Activated CD4-positive, alpha-beta T cell treated with anti-CD3 and anti-CD28 coated beads, Interleukin-2, Interleukin-6, amounts not matched to agents 100 ng/mL and 50 ng/mL, durations not matched to agents 16 hours and 8 hours (primary cell): ENCODE measurements around the gene RPGRIP1.
"Not testable (repeated sequence)": the region's sequence is repeated elsewhere in the genome, so short reads cannot be mapped to it uniquely, and the experiment has no call there.

Source experiments
- DNase-seq: peaks from one replicate; pipeline ENCODE4 v3.0.0-alpha.2; 2020

The RPGRIP1 gene

DNA sequence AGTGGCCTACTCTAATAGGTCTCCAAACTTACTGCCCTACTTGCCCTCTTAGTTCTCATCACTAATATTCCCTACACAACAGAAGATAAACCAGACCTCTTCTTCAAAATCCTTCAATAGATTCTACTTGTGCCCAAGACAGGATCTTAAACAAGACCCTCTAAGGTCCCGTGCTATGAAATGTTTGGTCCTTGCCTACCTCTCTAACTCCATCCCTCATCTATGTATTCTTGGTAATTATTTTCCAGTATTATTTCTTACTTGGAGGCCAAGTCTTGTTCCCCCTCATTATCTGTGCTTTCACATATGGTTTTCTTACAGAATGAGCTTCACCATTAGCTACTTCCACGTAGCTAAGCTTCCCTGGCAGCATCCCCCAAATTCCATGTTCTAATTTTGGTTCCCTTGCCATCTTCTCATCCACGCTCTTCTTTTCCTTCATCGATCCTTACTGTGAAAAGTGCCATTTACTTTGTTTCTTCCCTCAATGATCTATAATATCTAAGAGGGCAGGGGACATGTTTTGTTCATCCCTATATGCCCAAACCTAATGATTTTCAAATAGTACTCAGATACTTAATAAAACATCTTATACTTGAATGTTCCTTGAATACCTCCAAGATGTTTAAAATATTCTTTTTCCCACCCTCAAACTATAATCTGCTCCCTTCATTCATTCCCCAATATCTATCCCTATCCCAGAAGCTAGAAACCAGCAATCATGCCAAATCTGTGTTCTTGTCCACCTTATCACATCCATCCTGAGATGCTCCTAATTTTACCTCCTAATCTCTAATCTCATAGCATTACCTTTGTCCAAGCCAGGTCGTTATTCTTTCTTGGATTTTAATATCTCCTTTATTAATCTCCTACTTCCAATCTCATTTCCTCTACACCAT lies 20.7 kb upstream of the RPGRIP1 start:
- DNase-seq: no peak

DNA sequence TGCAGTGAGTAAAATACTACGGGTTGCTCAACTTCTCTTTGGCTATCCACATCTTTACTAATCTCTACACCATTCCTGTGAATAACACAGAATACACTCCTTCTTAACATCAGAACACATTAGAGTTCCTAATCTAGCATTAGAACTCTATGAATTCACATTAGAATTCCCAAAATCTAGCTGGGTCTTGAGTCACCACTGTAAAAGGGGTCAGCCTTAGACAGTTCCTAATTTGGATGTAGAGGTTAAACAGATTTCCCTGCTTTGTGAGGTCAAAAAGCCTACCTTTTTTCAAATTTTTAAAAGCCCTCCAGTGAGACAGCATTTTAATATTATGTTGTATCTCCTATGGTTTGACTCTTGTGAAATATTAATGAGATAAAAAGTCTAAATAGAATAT lies 18.1 kb upstream of the RPGRIP1 start:
- no peak for DNase-seq

DNA sequence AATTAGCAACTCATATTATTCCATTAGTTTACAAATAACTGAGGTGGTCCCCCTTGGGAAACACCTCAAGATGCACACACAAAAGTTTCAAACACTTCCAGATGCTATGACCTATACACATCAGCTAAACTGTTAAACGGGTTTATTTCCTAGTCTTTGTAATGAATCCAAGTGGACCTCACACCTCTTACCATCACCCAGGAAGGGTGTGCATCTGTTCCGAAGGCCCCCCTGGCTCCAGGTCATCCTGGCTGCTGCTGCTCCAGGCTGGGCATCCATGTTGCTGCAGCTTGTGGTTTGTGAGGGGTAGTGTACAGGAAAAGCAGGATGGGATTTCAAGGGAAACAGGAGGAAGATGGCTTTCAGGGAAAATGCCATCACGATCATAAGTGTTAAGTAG lies 17.5 kb upstream of the RPGRIP1 start:
- DNase-seq: no peak

DNA sequence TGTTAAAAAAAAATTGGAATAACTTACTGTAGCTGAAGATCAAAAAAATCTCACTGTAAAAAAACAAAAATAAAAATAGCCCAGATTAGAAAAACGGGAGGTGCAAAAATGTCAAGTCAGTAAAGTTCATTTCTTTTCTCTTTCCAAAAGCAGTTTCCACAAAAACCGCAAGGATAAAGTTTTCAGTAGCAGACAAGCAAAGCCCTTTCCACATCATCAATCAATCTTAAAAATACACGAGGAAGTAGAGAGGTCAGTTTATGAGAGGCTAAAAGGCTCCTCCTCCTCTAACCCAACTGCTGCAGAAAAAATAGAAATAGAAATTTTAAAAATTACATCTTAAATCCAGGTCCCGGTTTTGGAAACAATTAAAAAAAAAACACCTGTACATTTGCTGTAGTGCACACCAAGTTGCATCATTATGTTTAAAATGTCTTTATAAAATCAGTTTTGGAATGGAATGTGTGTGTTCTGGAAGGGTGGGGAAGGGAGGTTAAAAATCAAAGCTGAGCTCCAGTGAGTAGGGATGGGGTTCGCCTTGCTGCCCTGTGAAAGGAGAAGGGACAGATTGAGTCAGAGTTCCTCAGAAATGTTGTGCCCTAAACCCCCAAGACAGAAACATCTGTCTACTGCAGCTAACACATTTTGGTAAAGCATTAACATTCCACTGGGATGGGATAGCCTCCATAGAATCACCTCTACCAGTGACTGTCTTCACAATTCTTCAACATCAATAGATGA lies 16.4 kb upstream of the RPGRIP1 start:
- DNase-seq: peak; percentile 44

DNA sequence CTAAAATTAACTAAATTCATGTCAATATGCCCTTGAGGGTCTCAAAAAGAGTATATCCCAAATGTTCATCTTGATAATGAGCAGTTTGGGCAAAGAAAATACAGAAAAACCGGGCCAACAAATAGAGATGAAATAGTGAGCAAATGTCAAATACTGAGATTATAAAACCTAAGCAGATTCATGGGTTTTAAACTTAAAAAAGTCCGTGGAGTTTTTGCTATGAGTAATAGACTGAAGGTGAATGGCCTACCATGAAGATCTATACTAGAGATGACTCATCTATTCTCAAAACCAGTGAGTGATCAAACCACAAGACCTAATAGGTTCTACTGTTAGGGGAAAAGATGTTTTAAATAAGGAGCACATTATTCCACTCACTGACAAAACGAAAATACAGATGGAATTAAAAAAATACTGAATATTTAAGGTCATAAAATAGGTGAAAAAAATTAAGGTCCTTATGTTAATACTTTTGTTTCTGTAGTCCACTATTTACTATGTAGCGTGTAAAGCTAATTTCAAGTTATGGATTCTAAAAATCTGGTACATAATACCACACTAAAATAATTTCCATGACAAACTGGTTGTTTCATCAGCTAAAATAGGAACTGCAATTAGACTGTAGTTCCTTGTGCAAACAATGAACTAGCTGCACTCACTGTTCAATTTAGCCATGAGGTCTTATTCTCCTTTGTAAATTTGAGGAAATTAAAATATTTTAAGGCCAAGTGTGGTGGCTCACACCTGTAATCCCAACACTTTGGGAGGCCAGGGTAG lies 15.7 kb upstream of the RPGRIP1 start:
- DNase-seq: peak; percentile 81

DNA sequence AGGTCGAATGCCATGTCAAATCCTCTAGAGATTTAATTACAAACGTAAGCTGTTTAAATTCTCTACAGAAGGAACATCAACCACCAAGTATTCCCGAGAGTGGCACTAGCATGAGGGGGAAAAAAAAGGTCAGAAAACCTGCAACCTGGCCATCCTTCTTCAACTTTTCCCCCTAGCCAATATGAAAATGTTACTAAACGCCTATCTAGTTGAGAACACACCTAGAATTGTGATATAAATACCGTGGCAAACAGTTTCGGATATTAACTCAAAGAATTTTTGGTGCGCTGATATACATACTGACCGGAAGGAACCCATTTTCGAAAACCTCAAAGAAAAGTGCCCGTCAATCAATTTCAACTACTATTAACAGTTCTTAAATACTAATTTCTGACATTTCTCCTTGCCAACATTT lies 12.4 kb upstream of the RPGRIP1 start:
- DNase-seq: no peak

DNA sequence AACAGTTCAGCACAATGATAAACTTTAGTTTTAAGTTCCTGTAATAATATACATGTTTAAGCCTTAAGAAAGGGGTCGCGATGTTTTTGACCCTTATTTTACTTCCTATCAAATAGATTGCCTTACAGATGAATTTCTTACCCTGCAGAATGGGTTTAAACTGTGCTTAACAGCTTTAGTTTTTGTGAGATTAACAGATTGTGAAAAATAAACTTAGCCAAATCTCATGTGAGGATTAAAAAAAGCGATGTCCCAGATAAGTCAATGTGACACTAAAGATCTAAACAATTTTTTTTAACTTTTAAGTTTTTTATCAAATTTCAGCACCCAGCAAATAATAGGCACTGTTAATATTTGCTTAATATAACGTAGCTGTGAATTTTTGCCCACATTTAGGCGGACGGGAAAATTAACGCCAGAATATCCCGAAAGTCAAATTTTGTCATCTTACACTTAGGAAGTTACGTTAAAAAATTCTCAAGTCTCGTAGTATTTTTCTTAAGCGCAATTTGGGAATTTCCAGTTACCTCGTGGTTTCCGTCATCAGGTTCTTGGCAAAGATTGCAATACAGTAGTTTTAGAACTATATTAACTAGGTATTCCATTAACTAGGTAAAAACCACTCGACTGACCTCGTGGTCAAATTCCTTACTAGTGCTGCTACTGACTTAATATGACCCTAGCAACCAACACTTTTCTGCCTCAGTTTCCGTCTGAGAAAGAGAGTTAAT lies 11.8 kb upstream of the RPGRIP1 start:
- DNase-seq: peak; percentile 25

- peak; percentile 66 for DNase-seq
Measured at GRCh38 chr14:21268617-21269251, 11.1 kb upstream of the RPGRIP1 start.

- DNase-seq: peak; percentile 100
Measured at GRCh38 chr14:21269252-21270046, 10.4 kb upstream of the RPGRIP1 start, which contains the start of gene HNRNPC. HNRNPC (minus strand) TSS chr14:21269442; CDS start chr14:21234193, 35,249 bp downstream.

- not testable (repeated sequence) for DNase-seq
Measured at GRCh38 chr14:21272661-21273060, 7.2 kb upstream of the RPGRIP1 start.

GRCh38 chr14:21275261-21275858 lies 4.5 kb upstream of the RPGRIP1 start:
- DNase-seq: no peak

GRCh38 chr14:21278632-21279031 lies 1.3 kb upstream of the RPGRIP1 start:
- no peak for DNase-seq

DNA sequence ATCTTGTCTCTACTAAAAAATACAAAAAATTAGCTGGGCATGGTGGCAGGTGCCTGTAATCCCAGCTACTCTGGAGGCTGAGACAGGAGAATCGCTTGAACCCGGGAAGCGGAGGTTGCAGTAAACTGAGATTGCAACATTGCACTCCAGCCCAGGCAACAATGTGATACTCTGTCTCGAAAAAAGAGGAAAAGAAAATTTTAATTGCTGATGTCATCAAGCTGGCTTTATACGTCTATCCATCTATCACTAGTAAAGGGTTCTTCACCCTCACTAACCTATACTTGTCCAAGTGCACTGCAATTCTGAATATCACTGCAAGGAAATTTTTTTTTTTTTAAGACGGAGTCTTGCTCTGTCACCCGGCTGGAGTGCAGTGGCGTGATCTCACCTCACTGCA lies 2.0 kb downstream of the RPGRIP1 start:
- not testable (repeated sequence) for DNase-seq

DNA sequence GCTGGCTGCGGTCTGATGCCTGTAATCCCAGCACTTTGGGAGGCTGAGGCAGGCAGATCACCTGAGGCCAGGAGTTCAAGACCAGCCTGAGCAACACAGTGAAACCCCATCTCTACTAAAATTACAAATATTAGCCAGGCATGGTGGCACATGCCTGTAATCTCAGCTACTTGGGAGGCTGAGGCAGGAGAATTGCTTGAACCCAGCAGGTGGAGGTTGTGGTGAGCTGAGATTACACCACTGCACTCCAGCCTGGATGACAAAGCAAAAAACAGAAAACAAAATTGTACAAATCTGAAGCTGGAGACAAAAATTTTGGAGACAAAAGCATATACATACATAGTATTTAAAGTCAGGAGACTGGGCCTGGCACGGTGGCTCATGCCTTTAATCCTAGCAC lies 6.6 kb downstream of the RPGRIP1 start:
- DNase-seq: not testable (repeated sequence)

- DNase-seq: no peak
Measured at GRCh38 chr14:21287168-21287567, 7.3 kb downstream of the RPGRIP1 start.

GRCh38 chr14:21294026-21294425 lies 14.1 kb downstream of the RPGRIP1 start:
- not testable (repeated sequence) for DNase-seq

GRCh38 chr14:21298358-21298757 lies 18.5 kb downstream of the RPGRIP1 start:
- DNase-seq: no peak

DNA sequence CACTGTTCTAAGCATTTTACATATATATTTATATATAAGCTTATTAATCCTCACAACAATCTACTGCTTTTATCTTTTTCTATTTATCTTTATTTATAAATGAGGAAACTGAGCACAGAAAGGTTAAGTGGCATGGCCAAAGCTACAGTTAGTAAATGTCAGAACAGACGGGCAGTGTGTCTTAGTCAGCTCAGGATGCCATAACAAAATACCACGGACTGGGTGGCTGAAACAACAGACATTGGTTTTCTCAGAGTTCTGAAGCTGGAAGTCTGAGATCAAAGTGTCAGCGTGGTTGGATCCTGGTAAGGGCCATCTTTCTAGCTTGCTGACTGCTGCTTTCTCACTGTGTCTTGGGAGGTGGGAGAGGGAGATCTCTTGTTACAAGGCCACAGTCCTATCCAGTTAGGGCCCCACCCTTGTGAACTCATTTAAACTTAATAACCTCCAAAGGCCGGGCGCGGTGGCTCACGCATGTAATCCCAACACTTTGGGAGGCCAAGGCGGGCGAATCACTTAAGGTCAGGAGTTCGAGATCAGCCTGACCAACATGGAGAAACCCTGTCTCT lies 19.8 kb downstream of the RPGRIP1 start:
- DNase-seq: no peak

- DNase-seq: peak; percentile 20
Measured at GRCh38 chr14:21300892-21301291, 21.0 kb downstream of the RPGRIP1 start.
